HepG2 (cell line): ENCODE results near the gene MGMT. TPM values are rescaled to one million over a fixed set of nuclear protein-coding genes. Genes with fewer than 3 reads are reported as not detected.

Experiments
- GABPA ChIP-seq, 2 experiments: IDR thresholded peaks; 2 replicates each; pipeline ENCODE4 v1.6.1; 2011 to 2016; ENCODE audit warnings: low read depth in 2 of 2, low read length in 1 of 2, missing biosample characterization in 1 of 2, missing genetic modification characterization in 1 of 2
- GATAD2A ChIP-seq: IDR thresholded peaks from 2 replicates; pipeline ENCODE4 v1.6.1; 2016
- HCFC1 ChIP-seq: fragments of 150-350 bp; IDR thresholded peaks from 2 replicates; pipeline ENCODE4 v1.6.1; 2014; ENCODE audit warnings: low read depth, low read length
- HNF4G ChIP-seq, 2 experiments: sonication (generic) in 1 of 2; formaldehyde crosslinking in 1 of 2; IDR thresholded peaks; 2 replicates each; pipeline versions ENCODE4 v1.4.0 to v1.6.1; 2011 to 2020; ENCODE audit warnings: borderline replicate concordance in 2 of 2, low read depth in 2 of 2, mild to moderate bottlenecking in 2 of 2, low read length in 1 of 2, missing genetic modification reagents in 1 of 2, moderate library complexity in 1 of 2
- NAIF1 ChIP-seq: sonication (generic); formaldehyde crosslinking; IDR thresholded peaks from 2 replicates; pipeline ENCODE4 v1.5.0; 2020; ENCODE audit warnings: mild to moderate bottlenecking, missing genetic modification reagents, borderline replicate concordance
- RFX3 ChIP-seq: IDR thresholded peaks from 2 replicates; pipeline ENCODE4 v1.6.1; 2016; ENCODE audit warnings: missing biosample characterization, missing genetic modification reagents
- SOX6 ChIP-seq, 2 experiments: fragments of 450-650 bp in 1 of 2; sonication (generic) in 1 of 2; formaldehyde crosslinking in 1 of 2; IDR thresholded peaks; 2 replicates each; pipeline versions ENCODE4 v1.4.0 to v1.6.1; 2017 to 2020; ENCODE audit warnings: antibody characterized with exemption in 1 of 2, mild to moderate bottlenecking in 1 of 2, missing genetic modification reagents in 1 of 2
- TOE1 ChIP-seq: sonication (generic); formaldehyde crosslinking; IDR thresholded peaks from 2 replicates; pipeline ENCODE4 v1.4.0; 2020; ENCODE audit warnings: mild to moderate bottlenecking, missing genetic modification reagents
- TOPORS ChIP-seq: sonication (generic); formaldehyde crosslinking; IDR thresholded peaks from 2 replicates; pipeline ENCODE4 v1.8.0; 2023; ENCODE audit warnings: mild to moderate bottlenecking, missing genetic modification reagents
- TRIM24 ChIP-seq: sonication (generic); formaldehyde crosslinking; IDR thresholded peaks from 2 replicates; pipeline ENCODE4 v1.8.0; 2022; ENCODE audit warnings: mild to moderate bottlenecking, missing genetic modification reagents
- YEATS4 ChIP-seq: sonication (generic); formaldehyde crosslinking; IDR thresholded peaks from 2 replicates; pipeline ENCODE4 v1.4.0; 2020; ENCODE audit warnings: missing genetic modification reagents, borderline replicate concordance
- ZNF260 ChIP-seq: sonication (generic); formaldehyde crosslinking; IDR thresholded peaks from 2 replicates; pipeline ENCODE4 v1.4.0; 2020; ENCODE audit warnings: missing genetic modification reagents, low read depth, mild to moderate bottlenecking, borderline replicate concordance
- ZNF3 ChIP-seq: IDR thresholded peaks from 2 replicates; pipeline ENCODE4 v1.7.0; 2017; ENCODE audit warnings: inconsistent platforms
- ZNF670 ChIP-seq: sonication (generic); formaldehyde crosslinking; IDR thresholded peaks from 2 replicates; pipeline ENCODE4 v1.8.0; 2022; ENCODE audit warnings: mild to moderate bottlenecking, missing genetic modification reagents, borderline replicate concordance
- ZNF883 ChIP-seq: sonication (generic); formaldehyde crosslinking; IDR thresholded peaks from 2 replicates; pipeline ENCODE4 v1.5.1; 2020; ENCODE audit warnings: mild to moderate bottlenecking, missing genetic modification reagents; ENCODE audit errors: not compliant biosample characterization
- polyA plus RNA-seq, 8 experiments: library from polyadenylated mRNA; depleted of rRNA in 3 of 8; stranded (reverse) in 7 of 8; unstranded in 1 of 8; fragments of >200 nt; fragmentation: Illumina TruSeq in 4 of 8; extraction: Trizol in 4 of 8; gene quantifications; 2 replicates each; pipeline versions ENCODE4 v1.2.1 to v1.2.3, GENCODE V29; 2011 to 2016; ENCODE audit warnings: low read depth in 4 of 8, missing spikeins in 1 of 8, mixed read lengths in 1 of 8; ENCODE audit not compliant: insufficient read depth in 1 of 8
- total RNA-seq, 5 experiments: library from RNA; depleted of rRNA; stranded (reverse); fragments of >200 nt; fragmentation: Illumina TruSeq; extraction: Trizol; gene quantifications; 2 replicates each; pipeline ENCODE4 v1.2.3, GENCODE V29; 2016; ENCODE audit warnings: low read depth in 1 of 5
- TF ChIP-seq, protein P1 (sequence below): fragments of 450-650 bp; IDR thresholded peaks from 2 replicates; pipeline ENCODE4 v1.6.1; 2017
- TF ChIP-seq, protein P2 (sequence below): sonication (generic); formaldehyde crosslinking; IDR thresholded peaks from 2 replicates; pipeline ENCODE4 v1.4.0; 2020; ENCODE audit warnings: missing genetic modification reagents
- TF ChIP-seq, protein P3 (sequence below): sonication (generic); formaldehyde crosslinking; IDR thresholded peaks from 2 replicates; pipeline ENCODE4 v1.8.1; 2022; ENCODE audit warnings: low read depth, mild to moderate bottlenecking, missing genetic modification reagents
- TF ChIP-seq, protein P4 (sequence below): sonication (generic); formaldehyde crosslinking; IDR thresholded peaks from 2 replicates; pipeline ENCODE4 v1.8.0; 2022; ENCODE audit warnings: missing genetic modification reagents, mild to moderate bottlenecking, inconsistent platforms, borderline replicate concordance
- TF ChIP-seq, protein P5 (sequence below): sonication (generic); formaldehyde crosslinking; IDR thresholded peaks from 2 replicates; pipeline ENCODE4 v1.5.1; 2020; ENCODE audit warnings: mild to moderate bottlenecking, missing genetic modification reagents, borderline replicate concordance

Gene MGMT
- total and polyA plus RNA-seq, 2 of the 13 experiments (the other 11 are each of a cell fraction or from before 2014, with no cell fraction given) = 12.0 to 19.5 TPM

DNA sequence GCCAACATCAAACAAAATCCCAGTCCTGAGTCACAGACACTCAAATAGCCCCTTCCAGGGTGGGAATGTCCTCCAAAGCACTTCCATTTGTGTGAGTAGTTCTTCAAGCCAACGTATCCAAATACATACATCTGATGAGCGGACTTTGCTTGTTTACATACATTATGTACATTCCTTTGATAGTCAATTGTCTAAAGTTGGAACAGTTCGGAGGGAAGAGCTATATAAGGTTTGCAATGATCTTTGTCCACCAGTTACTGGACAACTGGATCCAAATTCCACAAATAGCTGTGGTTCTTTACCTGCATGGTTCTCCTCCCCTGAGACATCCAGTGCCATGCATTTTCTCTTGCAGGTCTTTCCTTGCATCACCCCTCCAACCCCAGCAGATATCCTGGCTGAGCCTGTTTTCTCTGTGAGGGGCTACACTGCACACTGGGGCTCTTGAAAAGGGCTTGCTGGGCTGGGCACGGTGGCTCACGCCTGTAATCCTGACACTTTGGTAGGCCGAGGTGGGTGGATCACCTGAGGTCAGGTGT, 4.7 kb upstream of the MGMT start (continued):
- TF ChIP-seq, protein P1, sequence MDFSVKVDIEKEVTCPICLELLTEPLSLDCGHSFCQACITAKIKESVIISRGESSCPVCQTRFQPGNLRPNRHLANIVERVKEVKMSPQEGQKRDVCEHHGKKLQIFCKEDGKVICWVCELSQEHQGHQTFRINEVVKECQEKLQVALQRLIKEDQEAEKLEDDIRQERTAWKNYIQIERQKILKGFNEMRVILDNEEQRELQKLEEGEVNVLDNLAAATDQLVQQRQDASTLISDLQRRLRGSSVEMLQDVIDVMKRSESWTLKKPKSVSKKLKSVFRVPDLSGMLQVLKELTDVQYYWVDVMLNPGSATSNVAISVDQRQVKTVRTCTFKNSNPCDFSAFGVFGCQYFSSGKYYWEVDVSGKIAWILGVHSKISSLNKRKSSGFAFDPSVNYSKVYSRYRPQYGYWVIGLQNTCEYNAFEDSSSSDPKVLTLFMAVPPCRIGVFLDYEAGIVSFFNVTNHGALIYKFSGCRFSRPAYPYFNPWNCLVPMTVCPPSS = no peak
- TF ChIP-seq ZNF670 (CRISPR knock-in tag) (no peak), ZNF260 (CRISPR knock-in tag) (no peak), YEATS4 (no peak), RFX3 (CRISPR knock-in tag) (no peak), ZNF3 (CRISPR knock-in tag) (no peak), TOE1 (CRISPR knock-in tag) (no peak), ZNF883 (CRISPR knock-in tag) (no peak), SOX6 (IDR thresholded peaks at IDR 0.05) (no peak), SOX6 (CRISPR knock-in tag; IDR thresholded peaks at IDR 0.05) (peak; percentile 98), GABPA (IDR thresholded peaks at IDR 0.05; ENCODE audit: low read depth, low read length) (no peak), GABPA (CRISPR knock-in tag; IDR thresholded peaks at IDR 0.05; ENCODE audit: low read depth) (no peak), NAIF1 (no peak), TOPORS (CRISPR knock-in tag) (no peak), TRIM24 (CRISPR knock-in tag) (no peak), HNF4G (IDR thresholded peaks at IDR 0.05; ENCODE audit: borderline replicate concordance, low read depth, low read length) (peak; percentile 84), HNF4G (CRISPR knock-in tag; IDR thresholded peaks at IDR 0.05; ENCODE audit: borderline replicate concordance, low read depth) (peak; percentile 69; the same call in 1 of the 2 replicates), HCFC1 (no peak), GATAD2A (peak; percentile 90)
- TF ChIP-seq, protein P2, sequence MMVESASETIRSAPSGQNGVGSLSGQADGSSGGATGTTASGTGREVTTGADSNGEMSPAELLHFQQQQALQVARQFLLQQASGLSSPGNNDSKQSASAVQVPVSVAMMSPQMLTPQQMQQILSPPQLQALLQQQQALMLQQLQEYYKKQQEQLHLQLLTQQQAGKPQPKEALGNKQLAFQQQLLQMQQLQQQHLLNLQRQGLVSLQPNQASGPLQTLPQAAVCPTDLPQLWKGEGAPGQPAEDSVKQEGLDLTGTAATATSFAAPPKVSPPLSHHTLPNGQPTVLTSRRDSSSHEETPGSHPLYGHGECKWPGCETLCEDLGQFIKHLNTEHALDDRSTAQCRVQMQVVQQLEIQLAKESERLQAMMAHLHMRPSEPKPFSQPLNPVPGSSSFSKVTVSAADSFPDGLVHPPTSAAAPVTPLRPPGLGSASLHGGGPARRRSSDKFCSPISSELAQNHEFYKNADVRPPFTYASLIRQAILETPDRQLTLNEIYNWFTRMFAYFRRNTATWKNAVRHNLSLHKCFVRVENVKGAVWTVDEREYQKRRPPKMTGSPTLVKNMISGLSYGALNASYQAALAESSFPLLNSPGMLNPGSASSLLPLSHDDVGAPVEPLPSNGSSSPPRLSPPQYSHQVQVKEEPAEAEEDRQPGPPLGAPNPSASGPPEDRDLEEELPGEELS = peak; percentile 77
- TF ChIP-seq, protein P3, sequence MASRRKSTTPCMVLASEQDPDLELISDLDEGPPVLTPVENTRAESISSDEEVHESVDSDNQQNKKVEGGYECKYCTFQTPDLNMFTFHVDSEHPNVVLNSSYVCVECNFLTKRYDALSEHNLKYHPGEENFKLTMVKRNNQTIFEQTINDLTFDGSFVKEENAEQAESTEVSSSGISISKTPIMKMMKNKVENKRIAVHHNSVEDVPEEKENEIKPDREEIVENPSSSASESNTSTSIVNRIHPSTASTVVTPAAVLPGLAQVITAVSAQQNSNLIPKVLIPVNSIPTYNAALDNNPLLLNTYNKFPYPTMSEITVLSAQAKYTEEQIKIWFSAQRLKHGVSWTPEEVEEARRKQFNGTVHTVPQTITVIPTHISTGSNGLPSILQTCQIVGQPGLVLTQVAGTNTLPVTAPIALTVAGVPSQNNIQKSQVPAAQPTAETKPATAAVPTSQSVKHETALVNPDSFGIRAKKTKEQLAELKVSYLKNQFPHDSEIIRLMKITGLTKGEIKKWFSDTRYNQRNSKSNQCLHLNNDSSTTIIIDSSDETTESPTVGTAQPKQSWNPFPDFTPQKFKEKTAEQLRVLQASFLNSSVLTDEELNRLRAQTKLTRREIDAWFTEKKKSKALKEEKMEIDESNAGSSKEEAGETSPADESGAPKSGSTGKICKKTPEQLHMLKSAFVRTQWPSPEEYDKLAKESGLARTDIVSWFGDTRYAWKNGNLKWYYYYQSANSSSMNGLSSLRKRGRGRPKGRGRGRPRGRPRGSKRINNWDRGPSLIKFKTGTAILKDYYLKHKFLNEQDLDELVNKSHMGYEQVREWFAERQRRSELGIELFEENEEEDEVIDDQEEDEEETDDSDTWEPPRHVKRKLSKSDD = no peak
- TF ChIP-seq, protein P4, sequence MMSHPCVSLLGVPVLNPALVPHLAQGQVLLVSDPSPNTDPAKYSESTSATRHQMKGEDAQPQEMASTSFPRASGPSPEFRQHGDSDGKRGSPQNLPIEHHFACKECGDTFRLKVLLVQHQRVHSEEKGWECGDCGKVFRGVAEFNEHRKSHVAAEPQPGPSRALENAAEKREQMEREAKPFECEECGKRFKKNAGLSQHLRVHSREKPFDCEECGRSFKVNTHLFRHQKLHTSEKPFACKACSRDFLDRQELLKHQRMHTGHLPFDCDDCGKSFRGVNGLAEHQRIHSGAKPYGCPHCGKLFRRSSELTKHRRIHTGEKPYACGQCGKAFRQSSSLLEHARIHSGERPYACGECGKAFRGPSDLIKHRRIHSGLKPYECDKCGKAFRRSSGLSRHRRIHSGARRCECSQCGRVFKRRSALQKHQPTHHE (CRISPR knock-in tag) = no peak
- TF ChIP-seq, protein P5, sequence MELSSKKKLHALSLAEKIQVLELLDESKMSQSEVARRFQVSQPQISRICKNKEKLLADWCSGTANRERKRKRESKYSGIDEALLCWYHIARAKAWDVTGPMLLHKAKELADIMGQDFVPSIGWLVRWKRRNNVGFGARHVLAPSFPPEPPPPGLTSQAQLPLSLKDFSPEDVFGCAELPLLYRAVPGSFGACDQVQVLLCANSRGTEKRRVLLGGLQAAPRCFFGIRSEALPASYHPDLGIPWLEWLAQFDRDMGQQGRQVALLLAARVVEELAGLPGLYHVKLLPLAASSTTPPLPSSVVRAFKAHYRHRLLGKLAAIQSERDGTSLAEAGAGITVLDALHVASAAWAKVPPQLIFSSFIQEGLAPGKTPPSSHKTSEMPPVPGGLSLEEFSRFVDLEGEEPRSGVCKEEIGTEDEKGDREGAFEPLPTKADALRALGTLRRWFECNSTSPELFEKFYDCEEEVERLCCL (CRISPR knock-in tag) = no peak
